Measurements from ENCODE around the gene CEACAM7. TPM values are rescaled to one million over a fixed set of nuclear protein-coding genes. Genes with fewer than 3 reads are reported as not detected.

The CEACAM7 gene
- total RNA-seq, 2 donors from 2014 or later: 329 to 919 TPM

- no peak for DNase-seq
- Histone ChIP-seq H3K9ac (ENCODE audit: low read depth in 2 of 2, low read length in 2 of 2) (peak overlapping the region in 1 of 2 donors; percentile 16), H3K4me1 (no peaks in the 10 kb centered on the region), H3K27me3 (no peaks in the 10 kb centered on the region), H3K27ac (peak overlapping the region; percentile 27), H3K4me3 (no peak overlapping the region), H3K9me3 (no peaks in the 10 kb centered on the region), H3K36me3 (no peaks in the 10 kb centered on the region)
- no peak for TF ChIP-seq CTCF (IDR thresholded peaks at IDR 0.05)
- intact Hi-C loops (cut with DNase I): no loop called here
Measured at GRCh38 chr19:41688687-41689086, 617 bp upstream of the CEACAM7 start.

GRCh38 chr19:41687419-41687818 lies 651 bp downstream of the CEACAM7 start:
- Histone ChIP-seq H3K9me3 (no peaks in the 10 kb centered on the region), H3K36me3 (no peaks in the 10 kb centered on the region), H3K4me3 (peak overlapping the region; percentile 5), H3K27ac (no peak overlapping the region), H3K9ac (ENCODE audit: low read depth in 2 of 2, low read length in 2 of 2) (peak overlapping the region; percentile 15 to 72), H3K27me3 (no peaks in the 10 kb centered on the region), H3K4me1 (no peaks in the 10 kb centered on the region)
- intact Hi-C loops (cut with DNase I): no loop called here
- TF ChIP-seq CTCF (IDR thresholded peaks at IDR 0.05): no peak
- DNase-seq: no peak

- intact Hi-C loops (cut with DNase I): no loop called here
- no peaks in the 10 kb centered on the region for H3K9me3 ChIP-seq
- TF ChIP-seq CTCF (IDR thresholded peaks at IDR 0.05): no peak
- H3K4me1 ChIP-seq: no peaks in the 10 kb centered on the region
- peak overlapping the region; percentile 22 for H3K27ac ChIP-seq
- H3K9ac ChIP-seq (ENCODE audit: low read depth in 2 of 2, low read length in 2 of 2): peak overlapping the region in 1 of 2 donors; percentile 51
- peak; percentile 86 for DNase-seq
- no peak overlapping the region for H3K4me3 ChIP-seq
- H3K27me3 ChIP-seq: no peaks in the 10 kb centered on the region
- H3K36me3 ChIP-seq: no peaks in the 10 kb centered on the region
Measured at GRCh38 chr19:41682437-41682836, 5.6 kb downstream of the CEACAM7 start.

GRCh38 chr19:41671486-41671885 lies 16.6 kb downstream of the CEACAM7 start:
- H3K27ac ChIP-seq: peak overlapping the region; percentile 66
- peak overlapping the region; percentile 48 to 59 for H3K9ac ChIP-seq (ENCODE audit: low read depth in 2 of 2, low read length in 2 of 2)
- H3K9me3 ChIP-seq: no peaks in the 10 kb centered on the region
- H3K4me3 ChIP-seq: no peak overlapping the region
- peak; percentile 64 for DNase-seq
- TF ChIP-seq CTCF (IDR thresholded peaks at IDR 0.05): no peak
- no peaks in the 10 kb centered on the region for H3K27me3 ChIP-seq
- intact Hi-C loops (cut with DNase I): no loop called here
- no peaks in the 10 kb centered on the region for H3K4me1 ChIP-seq
- H3K36me3 ChIP-seq: no peaks in the 10 kb centered on the region

- Histone ChIP-seq H3K9me3 (no peaks in the 10 kb centered on the region), H3K36me3 (no peaks in the 10 kb centered on the region), H3K4me3 (no peak overlapping the region), H3K9ac (ENCODE audit: low read depth in 2 of 2, low read length in 2 of 2) (peak overlapping the region in 1 of 2 donors; percentile 48), H3K27ac (peak overlapping the region; percentile 66), H3K27me3 (no peaks in the 10 kb centered on the region), H3K4me1 (no peaks in the 10 kb centered on the region)
- intact Hi-C loops (cut with DNase I): no loop called here
- no peak for TF ChIP-seq CTCF (IDR thresholded peaks at IDR 0.05)
- no peak for DNase-seq
Measured at GRCh38 chr19:41670755-41671154, 17.3 kb downstream of the CEACAM7 start.
